ENCODE data around the gene SIPA1.
A peak's percentile ranks its signal among the peaks of the same experiment; 100 is the strongest.

Gene SIPA1

GRCh38 chr11:65637794-65638419 is at the start of gene SIPA1:
SIPA1 (plus strand) TSS chr11:65638101; CDS start chr11:65640922, 2,821 bp downstream.
- peak; percentile 60 to 74 for DNase-seq

- peak; percentile 52 to 66 for DNase-seq
These were observed 49.5 kb upstream of the SIPA1 start for GRCh38 chr11:65588199-65589054.

- no peak for DNase-seq
These were observed 48.3 kb upstream of the SIPA1 start for GRCh38 chr11:65589444-65590239.

GRCh38 chr11:65590240-65590738 is 47.6 kb upstream of the SIPA1 start:
- no peak for DNase-seq

GRCh38 chr11:65591939-65592857 is 45.7 kb upstream of the SIPA1 start:
- no peak for DNase-seq

- no peak for DNase-seq
These were observed 44.9 kb upstream of the SIPA1 start for GRCh38 chr11:65592858-65593517.

GRCh38 chr11:65593518-65594414 is 44.1 kb upstream of the SIPA1 start:
- DNase-seq: peak in 1 of 2 experiments; percentile 11

GRCh38 chr11:65595131-65595530 is 42.8 kb upstream of the SIPA1 start:
- DNase-seq: no peak

GRCh38 chr11:65595543-65596281 is 42.2 kb upstream of the SIPA1 start, which contains the start of gene KCNK7:
KCNK7 (minus strand) TSS chr11:65595800; CDS start chr11:65595772, 28 bp downstream.
- no peak for DNase-seq

- no peak for DNase-seq
These were observed 41.4 kb upstream of the SIPA1 start for GRCh38 chr11:65596520-65596919.

GRCh38 chr11:65598258-65598699 is 39.6 kb upstream of the SIPA1 start:
- no peak for DNase-seq

GRCh38 chr11:65599216-65599954 is 38.5 kb upstream of the SIPA1 start:
- DNase-seq: no peak

GRCh38 chr11:65599955-65600246 is 38.0 kb upstream of the SIPA1 start:
- DNase-seq: no peak

GRCh38 chr11:65604258-65604657 is 33.6 kb upstream of the SIPA1 start:
- DNase-seq: no peak

GRCh38 chr11:65606876-65607613 is 30.9 kb upstream of the SIPA1 start:
- DNase-seq: no peak

- no peak for DNase-seq
These were observed 30.1 kb upstream of the SIPA1 start for GRCh38 chr11:65607614-65608426.

GRCh38 chr11:65609229-65609628 is 28.7 kb upstream of the SIPA1 start:
- DNase-seq: no peak
